Breast epithelium (tissue), 3 donors: ENCODE results near the gene ZNF618.

Experiments
- CTCF ChIP-seq, 3 donors: fragments of 450-650 bp; IDR thresholded peaks; one replicate each; pipeline ENCODE4 v1.5.1; 2016 to 2017; ENCODE audit warnings: antibody characterized with exemption in 3 of 3, mild to moderate bottlenecking in 3 of 3, moderate library complexity in 3 of 3
- POLR2A ChIP-seq: fragments of 450-650 bp; IDR thresholded peaks from one replicate; pipeline ENCODE4 v1.6.1; 2016; ENCODE audit warnings: antibody characterized with exemption, mild to moderate bottlenecking, moderate library complexity
- POLR2AphosphoS5 ChIP-seq, 3 donors: sonication (generic); formaldehyde crosslinking; IDR thresholded peaks; one replicate each; pipeline ENCODE4 v1.6.1; 2017; ENCODE audit warnings: antibody characterized with exemption in 3 of 3

- TF ChIP-seq CTCF (IDR thresholded peaks at IDR 0.05) (no peak), POLR2A (no peak), POLR2AphosphoS5 (IDR thresholded peaks at IDR 0.05) (no peak)
Measured at GRCh38 chr9:113990975-113991471, 114.9 kb downstream of the ZNF618 start.
